IMR-90 (cell line): ENCODE measurements around the gene KIAA0408. TPM values are rescaled to one million over a fixed set of nuclear protein-coding genes. Genes with fewer than 3 reads are reported as not detected.

ENCODE experiments used
- ATAC-seq: fragments of 200-7000 bp; cut with Tn5 transposase; 2 replicates; pipeline ENCODE4 v1.9.1; 2020; ENCODE audit warnings: low read depth, mild to moderate bottlenecking, moderate library complexity
- BruUV-seq: library from RNA; stranded (reverse); fragments of 400-500 nt; replicated peaks from 2 replicates; lab custom pipeline; 2021; lab: Mats Ljungman, UMichigan
- CTCF ChIA-PET: fragments of 300-600 bp; formaldehyde crosslinking; extraction: SDS; loops from one replicate; lab custom pipeline; 2021; ENCODE audit warnings: antibody characterized with exemption; lab: Yijun Ruan, JAX
- POLR2A ChIA-PET: fragments of 300-600 bp; sonication (Branson Sonifier 250); formaldehyde crosslinking; loops from one replicate; lab custom pipeline; 2022; ENCODE audit warnings: antibody characterized with exemption; ENCODE audit not compliant: unreplicated experiment; lab: Charles Lee
- DNase-seq: peaks from one replicate; pipeline ENCODE4 v3.0.0; 2013
- H2AFZ ChIP-seq: replicated peaks from 2 replicates; pipeline ENCODE3; 2013; ENCODE audit warnings: low read length, mild to moderate bottlenecking; ENCODE audit not compliant: poor library complexity
- H2AK5ac ChIP-seq: 2 replicates; pipeline ENCODE4 v1.6.1; 2013; ENCODE audit warnings: low read depth, low read length, inconsistent platforms
- H2AK9ac ChIP-seq: replicated peaks from 2 replicates; pipeline ENCODE3; 2013; ENCODE audit warnings: mild to moderate bottlenecking, low read depth, low read length, moderate library complexity; ENCODE audit not compliant: poor library complexity
- H2BK120ac ChIP-seq: 2 replicates; pipeline ENCODE4 v1.6.1; 2013; ENCODE audit warnings: low read depth, low read length, inconsistent platforms
- H2BK15ac ChIP-seq: 3 replicates; pipeline ENCODE4 v1.6.1; 2013; ENCODE audit warnings: low read depth, low read length, inconsistent platforms
- H2BK20ac ChIP-seq: 2 replicates; pipeline ENCODE4 v1.6.1; 2013; ENCODE audit warnings: low read depth, mild to moderate bottlenecking, inconsistent platforms, low read length, moderate library complexity
- H2BK5ac ChIP-seq: 2 replicates; pipeline ENCODE4 v1.6.1; 2013; ENCODE audit warnings: mild to moderate bottlenecking, low read depth, low read length, inconsistent platforms; ENCODE audit not compliant: poor library complexity, severe bottlenecking
- H3K14ac ChIP-seq: replicated peaks from 2 replicates; pipeline ENCODE4 v1.6.1; 2013; ENCODE audit warnings: low read depth, low read length, inconsistent platforms
- H3K18ac ChIP-seq: 2 replicates; pipeline ENCODE4 v1.6.1; 2013; ENCODE audit warnings: low read depth, low read length, control low read depth
- H3K23ac ChIP-seq: 2 replicates; pipeline ENCODE4 v1.6.1; 2013; ENCODE audit warnings: low read depth, low read length, inconsistent platforms
- H3K27ac ChIP-seq: 2 replicates; pipeline ENCODE4 v1.5.1; 2013; ENCODE audit warnings: mild to moderate bottlenecking, control low read depth, low read length; ENCODE audit not compliant: insufficient read depth
- H3K27me3 ChIP-seq: 2 replicates; pipeline ENCODE4 v1.6.1; 2013; ENCODE audit warnings: low read length; ENCODE audit not compliant: control insufficient read depth, insufficient read depth
- H3K36me3 ChIP-seq: 2 replicates; pipeline ENCODE4 v1.6.1; 2013; ENCODE audit warnings: low read length, mixed read lengths; ENCODE audit not compliant: control insufficient read depth, insufficient read depth
- H3K4ac ChIP-seq: 2 replicates; pipeline ENCODE4 v1.6.1; 2013; ENCODE audit warnings: low read depth, low read length, inconsistent platforms
- H3K4me1 ChIP-seq: 2 replicates; pipeline ENCODE4 v1.6.1; 2013; ENCODE audit warnings: low read length, mixed read lengths; ENCODE audit not compliant: control insufficient read depth, insufficient read depth
- H3K4me2 ChIP-seq: 2 replicates; pipeline ENCODE4 v1.6.1; 2013; ENCODE audit warnings: low read depth, mild to moderate bottlenecking, control low read depth, low read length, moderate library complexity
- H3K4me3 ChIP-seq: 2 replicates; pipeline ENCODE4 v1.5.1; 2013; ENCODE audit warnings: low read depth, mild to moderate bottlenecking, control low read depth, low read length, moderate library complexity; ENCODE audit not compliant: insufficient read depth
- H3K56ac ChIP-seq: 2 replicates; pipeline ENCODE4 v1.6.1; 2013; ENCODE audit warnings: low read length, inconsistent platforms; ENCODE audit not compliant: insufficient read depth; ENCODE audit errors: extremely low read depth
- H3K79me1 ChIP-seq, 2 experiments: 2 replicates each; pipeline ENCODE4 v1.6.1; 2013; ENCODE audit warnings: low read length in 2 of 2, inconsistent platforms in 1 of 2, low read depth in 1 of 2
- H3K9ac ChIP-seq: 2 replicates; pipeline ENCODE4 v1.6.1; 2013; ENCODE audit warnings: low read depth, low read length, control low read depth
- H3K9me1 ChIP-seq: 2 replicates; pipeline ENCODE4 v1.6.1; 2013; ENCODE audit warnings: low read length, inconsistent platforms; ENCODE audit not compliant: insufficient read depth
- H3K9me3 ChIP-seq: 2 replicates; pipeline ENCODE4 v1.6.1; 2013; ENCODE audit warnings: low read length; ENCODE audit not compliant: control insufficient read depth, insufficient read depth
- H4K20me1 ChIP-seq: 2 replicates; pipeline ENCODE4 v1.6.1; 2013; ENCODE audit warnings: low read length, inconsistent platforms; ENCODE audit not compliant: insufficient read depth
- H4K5ac ChIP-seq: 2 replicates; pipeline ENCODE4 v1.6.1; 2013; ENCODE audit warnings: mild to moderate bottlenecking, low read depth, low read length, control low read depth
- H4K8ac ChIP-seq, 2 experiments: 2 replicates each; pipeline ENCODE4 v1.6.1; 2013; ENCODE audit warnings: low read depth in 2 of 2, low read length in 2 of 2, control low read depth in 1 of 2, inconsistent platforms in 1 of 2
- H4K91ac ChIP-seq: 2 replicates; pipeline ENCODE4 v1.6.1; 2013; ENCODE audit warnings: low read depth, low read length, inconsistent platforms; ENCODE audit not compliant: insufficient read depth
- MAFK ChIP-seq: IDR thresholded peaks from 2 replicates; pipeline ENCODE4 v1.6.1; 2012; ENCODE audit warnings: low read depth, low read length, improper control_type of control experiment
- MAZ ChIP-seq: IDR thresholded peaks from 2 replicates; pipeline ENCODE4 v1.6.1; 2012; ENCODE audit warnings: low read depth, mild to moderate bottlenecking, low read length, improper control_type of control experiment, moderate library complexity, borderline replicate concordance
- NFE2L2 ChIP-seq: fragments of 150-350 bp; IDR thresholded peaks from 2 replicates; pipeline ENCODE4 v1.6.1; 2016; ENCODE audit warnings: low read depth, mild to moderate bottlenecking, low read length
- RCOR1 ChIP-seq: IDR thresholded peaks from 2 replicates; pipeline ENCODE4 v1.6.1; 2012; ENCODE audit warnings: mild to moderate bottlenecking, low read length, improper control_type of control experiment; ENCODE audit not compliant: insufficient replicate concordance
- RFX5 ChIP-seq: IDR thresholded peaks from 2 replicates; pipeline ENCODE4 v1.8.0; 2012; ENCODE audit warnings: low read depth, mild to moderate bottlenecking, low read length, moderate library complexity
- WGBS, 2 experiments: methylation state at CpG; one replicate each; pipeline versions ENCODE4 v1.1.5 to v1.1.7; 2013; ENCODE audit warnings: missing lambda C conversion rate in 2 of 2; ENCODE audit not compliant: insufficient read length in 1 of 2; ENCODE audit errors: extremely low coverage in 2 of 2; 5-methylcytosine and 5-hydroxymethylcytosine counted together
- dilution Hi-C: fragments of 300-500 bp; cut with HindIII; formaldehyde crosslinking; loops from one replicate; pipeline ENCODE4 v1.14.3; 2018; ENCODE audit warnings: low sequenced_read_pairs; ENCODE audit not compliant: unreplicated experiment
- in situ Hi-C: fragments of 300-500 bp; cut with MboI; formaldehyde crosslinking; loops from 3 replicates; pipeline ENCODE4 v1.14.3; 2019; ENCODE audit warnings: low sequenced_read_pairs, inconsistent platforms, mixed read lengths
- intact Hi-C: fragments of 100-400 bp; cut with micrococcal nuclease; formaldehyde crosslinking; loops from 2 replicates; pipeline ENCODE4 v1.10.0; 2022
- polyA plus RNA-seq, 3 experiments: library from polyadenylated mRNA; depleted of rRNA; stranded (reverse); fragments of >200 nt; gene quantifications; 2 replicates each; pipeline ENCODE4 v1.2.3, GENCODE V29; 2012; ENCODE audit warnings: low replicate concordance in 1 of 3
- total RNA-seq: library from RNA; depleted of rRNA; stranded (reverse); fragments of >200 nt; gene quantifications from 2 replicates; pipeline ENCODE4 v1.2.3, GENCODE V29; 2012
- TF ChIP-seq, protein P1 (sequence below): fragments of 150-350 bp; IDR thresholded peaks from 2 replicates; pipeline ENCODE4 v1.6.1; 2017; ENCODE audit warnings: mild to moderate bottlenecking, antibody characterized with exemption, low read length, low read depth
- TF ChIP-seq, protein P2 (sequence below): fragments of 150-350 bp; IDR thresholded peaks from 2 replicates; pipeline ENCODE4 v1.6.1; 2016; ENCODE audit warnings: low read depth, mild to moderate bottlenecking, low read length, moderate library complexity, borderline replicate concordance

KIAA0408 gene
- total and polyA plus RNA-seq, 2 of the 4 experiments (the other 2 are of a cell fraction) = 0.90 to 2.9 TPM

DNA sequence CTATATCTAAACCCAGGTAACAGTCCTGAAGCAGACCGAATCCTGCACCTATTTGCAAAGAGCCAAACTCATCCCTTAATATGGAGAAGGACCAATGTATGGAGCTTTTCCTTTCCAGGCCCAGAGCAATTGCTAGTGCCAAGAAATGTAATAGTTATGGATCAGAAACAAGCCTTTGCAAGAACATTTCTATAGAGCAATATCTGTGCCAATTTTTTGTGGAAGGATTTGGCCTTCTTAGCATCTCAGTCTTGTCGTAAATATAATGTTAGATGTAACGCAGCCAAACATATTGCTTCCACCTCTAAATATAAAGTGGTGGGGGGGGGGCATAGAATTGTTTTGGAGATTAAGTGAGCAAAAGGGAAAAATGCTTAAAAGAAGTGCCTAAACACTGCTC lies 2.7 kb downstream of the KIAA0408 start:
- no peaks in the 10 kb centered on the region for H3K9me1 ChIP-seq
- peaks cover 2% of the 10 kb centered on the region for H3K4me1 ChIP-seq
- no peak overlapping the region for H2BK20ac ChIP-seq
- H2BK5ac ChIP-seq = no peak overlapping the region
- no peak overlapping the region for H3K4me3 ChIP-seq
- H3K36me3 ChIP-seq = no peaks in the 10 kb centered on the region
- no peaks in the 10 kb centered on the region for H3K9me3 ChIP-seq
- ChIA-PET CTCF (no interaction called here), POLR2A (no interaction called here)
- no peak overlapping the region for H4K5ac ChIP-seq
- DNase-seq = no peak
- whole genome bisulfite sequencing, 2 experiments = no CpG with 5 or more reads among the region's 3 CpGs
- no peak overlapping the region for H3K27ac ChIP-seq
- BruUV-seq = no TSS peak
- H2AK9ac ChIP-seq = no peak overlapping the region
- H4K20me1 ChIP-seq = no peaks in the 10 kb centered on the region
- no peak overlapping the region for H3K4me2 ChIP-seq
- H3K9ac ChIP-seq = no peak overlapping the region
- in situ Hi-C loops = no loop called here
- H2AK5ac ChIP-seq = no peak overlapping the region
- H3K4ac ChIP-seq = no peak overlapping the region
- ATAC-seq = no peak
- TF ChIP-seq, protein P1, sequence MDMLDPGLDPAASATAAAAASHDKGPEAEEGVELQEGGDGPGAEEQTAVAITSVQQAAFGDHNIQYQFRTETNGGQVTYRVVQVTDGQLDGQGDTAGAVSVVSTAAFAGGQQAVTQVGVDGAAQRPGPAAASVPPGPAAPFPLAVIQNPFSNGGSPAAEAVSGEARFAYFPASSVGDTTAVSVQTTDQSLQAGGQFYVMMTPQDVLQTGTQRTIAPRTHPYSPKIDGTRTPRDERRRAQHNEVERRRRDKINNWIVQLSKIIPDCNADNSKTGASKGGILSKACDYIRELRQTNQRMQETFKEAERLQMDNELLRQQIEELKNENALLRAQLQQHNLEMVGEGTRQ = no peak
- TF ChIP-seq MAFK (no peak), RCOR1 (no peak), MAZ (no peak), NFE2L2 (no peak), RFX5 (no peak)
- TF ChIP-seq, protein P2, sequence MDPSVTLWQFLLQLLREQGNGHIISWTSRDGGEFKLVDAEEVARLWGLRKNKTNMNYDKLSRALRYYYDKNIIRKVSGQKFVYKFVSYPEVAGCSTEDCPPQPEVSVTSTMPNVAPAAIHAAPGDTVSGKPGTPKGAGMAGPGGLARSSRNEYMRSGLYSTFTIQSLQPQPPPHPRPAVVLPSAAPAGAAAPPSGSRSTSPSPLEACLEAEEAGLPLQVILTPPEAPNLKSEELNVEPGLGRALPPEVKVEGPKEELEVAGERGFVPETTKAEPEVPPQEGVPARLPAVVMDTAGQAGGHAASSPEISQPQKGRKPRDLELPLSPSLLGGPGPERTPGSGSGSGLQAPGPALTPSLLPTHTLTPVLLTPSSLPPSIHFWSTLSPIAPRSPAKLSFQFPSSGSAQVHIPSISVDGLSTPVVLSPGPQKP = no peak
- no peak overlapping the region for H4K8ac ChIP-seq
- H2AFZ ChIP-seq = no peak overlapping the region
- H3K56ac ChIP-seq = no peak overlapping the region
- no peak overlapping the region for H4K91ac ChIP-seq
- H3K79me1 ChIP-seq = no peaks in the 10 kb centered on the region
- no peak overlapping the region for H3K23ac ChIP-seq
- H3K27me3 ChIP-seq = no peaks in the 10 kb centered on the region
- H2BK15ac ChIP-seq = no peak overlapping the region
- dilution Hi-C loops = no loop called here
- no peak overlapping the region for H3K14ac ChIP-seq
- intact Hi-C loops = no loop called here
- no peak overlapping the region for H2BK120ac ChIP-seq
- no peak overlapping the region for H3K18ac ChIP-seq
